ENCODE results near the gene ELMO3. TPM values are rescaled to one million over a fixed set of nuclear protein-coding genes. Genes with fewer than 3 reads are reported as not detected.

The ELMO3 gene
- 17.5 TPM for total RNA-seq
- long read RNA-seq, transcript ELMO3-202 (20 exons, 2,531 nt): major isoform, 14 of 28 reads
- long read RNA-seq, partial matches to known transcripts: 4 of 28 reads
- long read RNA-seq, other reads (novel, unspliced or antisense): 10 of 28 reads

GRCh38 chr16:67199011-67199807 is at the start of gene ELMO3:
TSS of gene ELMO3 (plus strand) at chr16:67199131. CDS start at chr16:67199327, 196 bp downstream.
- ATAC-seq (peak; percentile 83), DNase-seq (peak; percentile 87)
- Histone ChIP-seq H3K9me3 (no peaks in the 10 kb centered on the region), H3K4me1 (peaks cover 10% of the 10 kb centered on the region), H3K27me3 (no peaks in the 10 kb centered on the region), H3K27ac (peak within 1 kb of the TSS; percentile 60), H3K4me3 (peak within 1 kb of the TSS; percentile 52), H3K36me3 (peaks cover 73% of the 10 kb centered on the region)
- intact Hi-C loops (cut with DNase I): no loop called here
- peak; percentile 32 for TF ChIP-seq CTCF (IDR thresholded peaks at IDR 0.05)

GRCh38 chr16:67149276-67150046 is 49.5 kb upstream of the ELMO3 start:
- Histone ChIP-seq H3K27me3 (no peaks in the 10 kb centered on the region), H3K4me3 (peak overlapping the region; percentile 75), H3K9me3 (no peaks in the 10 kb centered on the region), H3K4me1 (peaks cover 7% of the 10 kb centered on the region), H3K27ac (no peak overlapping the region), H3K36me3 (peaks cover 41% of the 10 kb centered on the region)
- no peak for TF ChIP-seq CTCF (IDR thresholded peaks at IDR 0.05)
- no peak for ATAC-seq
- intact Hi-C loops (cut with DNase I): loop anchor here (10.0 kb wide), 1 partner anchor 175 kb away; no protein-coding TSS in a partner anchor
- no peak for DNase-seq

GRCh38 chr16:67150047-67150832 is 48.7 kb upstream of the ELMO3 start:
- peaks cover 33% of the 10 kb centered on the region for H3K36me3 ChIP-seq
- H3K4me3 ChIP-seq: peak overlapping the region; percentile 75
- peak; percentile 5 for TF ChIP-seq CTCF (IDR thresholded peaks at IDR 0.05)
- DNase-seq: peak; percentile 82
- no peaks in the 10 kb centered on the region for H3K9me3 ChIP-seq
- intact Hi-C loops (cut with DNase I): loop anchor here (10.0 kb wide), 1 partner anchor 175 kb away; no protein-coding TSS in a partner anchor
- no peaks in the 10 kb centered on the region for H3K27me3 ChIP-seq
- peak overlapping the region; percentile 83 for H3K27ac ChIP-seq
- peak; percentile 70 for ATAC-seq
- peaks cover 7% of the 10 kb centered on the region for H3K4me1 ChIP-seq

- ATAC-seq: peak; percentile 76
- Histone ChIP-seq H3K4me1 (peaks cover 12% of the 10 kb centered on the region), H3K9me3 (no peaks in the 10 kb centered on the region), H3K36me3 (peaks cover 26% of the 10 kb centered on the region), H3K4me3 (peak within 1 kb of the TSS; percentile 75), H3K27me3 (no peaks in the 10 kb centered on the region), H3K27ac (peak within 1 kb of the TSS; percentile 83)
- TF ChIP-seq CTCF (IDR thresholded peaks at IDR 0.05): no peak
- peak; percentile 91 for DNase-seq
- intact Hi-C loops (cut with DNase I): loop anchor here (10.0 kb wide), 1 partner anchor 176 kb away; no protein-coding TSS in a partner anchor
Observed at GRCh38 chr16:67150833-67151396, 48.0 kb upstream of the ELMO3 start, which contains the start of gene B3GNT9. TSS of gene B3GNT9 (minus strand) at chr16:67150998. CDS start at chr16:67150485, 513 bp downstream.

Measured in upper lobe of right lung (tissue), 1 donor.